Muscle of leg (tissue), 11 donors: ENCODE measurements around the gene NOPCHAP1. TPM values are rescaled to one million over a fixed set of nuclear protein-coding genes. Genes with fewer than 3 reads are reported as not detected.
"Not testable (repeated sequence)": the region's sequence is repeated elsewhere in the genome, so short reads cannot be mapped to it uniquely, and the experiment has no call there.

Experiments used
- DNase-seq: peaks from one replicate; pipeline ENCODE4 v3.0.0; 2013
- H3K27ac ChIP-seq: one replicate; pipeline ENCODE4 v1.5.1; 2013; ENCODE audit warnings: mild to moderate bottlenecking, low read length, control low read depth
- H3K27me3 ChIP-seq: one replicate; pipeline ENCODE4 v1.6.1; 2013; ENCODE audit warnings: low read length; ENCODE audit not compliant: control insufficient read depth, insufficient read depth
- H3K36me3 ChIP-seq: one replicate; pipeline ENCODE4 v1.6.1; 2013; ENCODE audit warnings: low read length; ENCODE audit not compliant: control insufficient read depth, insufficient read depth
- H3K4me1 ChIP-seq: one replicate; pipeline ENCODE4 v1.6.1; 2013; ENCODE audit warnings: low read length; ENCODE audit not compliant: control insufficient read depth, insufficient read depth
- H3K4me3 ChIP-seq: one replicate; pipeline ENCODE4 v1.5.1; 2013; ENCODE audit warnings: low read length, control low read depth
- H3K9me3 ChIP-seq: replicated peaks from 2 replicates; pipeline ENCODE4 v1.6.1; 2013; ENCODE audit warnings: low read depth, low read length; ENCODE audit not compliant: control insufficient read depth
- WGBS: methylation state at CpG from one replicate; pipeline ENCODE4 v1.1.5; 2013; ENCODE audit warnings: missing lambda C conversion rate; ENCODE audit not compliant: insufficient coverage; 5-methylcytosine and 5-hydroxymethylcytosine counted together
- polyA plus RNA-seq, 8 donors: library from polyadenylated mRNA; unstranded; fragments of 120-200 nt; gene quantifications; one replicate each; pipeline versions ENCODE4 v1.2.1 to v1.2.3, GENCODE V29; 2013; ENCODE audit warnings: inconsistent platforms in 1 of 8, low replicate concordance in 1 of 8; ENCODE audit not compliant: insufficient read length in 8 of 8, insufficient read depth in 1 of 8
- total RNA-seq: library from RNA; stranded (reverse); fragments of 120-200 nt; gene quantifications from one replicate; pipeline ENCODE4 v1.2.4, GENCODE V29; 2013

Gene NOPCHAP1
- total and polyA plus RNA-seq, 9 donors: 9.6 to 17.6 (median 11.1) TPM

GRCh38 chr12:104976703-104977102, 9.4 kb upstream of the NOPCHAP1 start:
- DNase-seq: no peak
- Histone ChIP-seq H3K4me3 (no peak overlapping the region), H3K27me3 (no peaks in the 10 kb centered on the region), H3K9me3 (no peaks in the 10 kb centered on the region), H3K27ac (no peak overlapping the region), H3K4me1 (no peaks in the 10 kb centered on the region), H3K36me3 (no peaks in the 10 kb centered on the region)
- WGBS: 76% methylated on average over 8 of the region's 8 CpGs

GRCh38 chr12:104977688-104978087, 8.4 kb upstream of the NOPCHAP1 start:
- not testable (repeated sequence) for H3K9me3 ChIP-seq, H3K27ac ChIP-seq, H3K4me1 ChIP-seq, H3K27me3 ChIP-seq, H3K36me3 ChIP-seq, H3K4me3 ChIP-seq, DNase-seq
- WGBS: 87% methylated on average over 13 of the region's 15 CpGs

- WGBS: no CpG with 5 or more reads among the region's 4 CpGs
- no peak for DNase-seq
- Histone ChIP-seq H3K9me3 (no peaks in the 10 kb centered on the region), H3K27ac (no peak overlapping the region), H3K4me1 (peaks cover 3% of the 10 kb centered on the region), H3K36me3 (peaks cover 2% of the 10 kb centered on the region), H3K4me3 (no peak overlapping the region), H3K27me3 (no peaks in the 10 kb centered on the region)
Observed at GRCh38 chr12:104985206-104985605, 910 bp upstream of the NOPCHAP1 start.

- H3K9me3 ChIP-seq: no peaks in the 10 kb centered on the region
- H3K27ac ChIP-seq: no peak overlapping the region
- DNase-seq: no peak
- peaks cover 27% of the 10 kb centered on the region for H3K36me3 ChIP-seq
- no peaks in the 10 kb centered on the region for H3K27me3 ChIP-seq
- WGBS: 100% methylated on average over 2 of the region's 4 CpGs
- H3K4me3 ChIP-seq: no peak overlapping the region
- peaks cover 3% of the 10 kb centered on the region for H3K4me1 ChIP-seq
Observed at GRCh38 chr12:104990950-104991349, 4.8 kb downstream of the NOPCHAP1 start.

GRCh38 chr12:104991565-104992128, 5.5 kb downstream of the NOPCHAP1 start:
- Histone ChIP-seq H3K27ac (no peak overlapping the region), H3K36me3 (peaks cover 27% of the 10 kb centered on the region), H3K27me3 (no peaks in the 10 kb centered on the region), H3K4me3 (no peak overlapping the region), H3K4me1 (peaks cover 3% of the 10 kb centered on the region), H3K9me3 (no peaks in the 10 kb centered on the region)
- no CpG with 5 or more reads among the region's 3 CpGs for WGBS
- no peak for DNase-seq

- no CpG with 5 or more reads among the region's 3 CpGs for whole genome bisulfite sequencing
- no peak for DNase-seq
- H3K27ac ChIP-seq: no peak overlapping the region
Observed at GRCh38 chr12:104994336-104994735, 8.2 kb downstream of the NOPCHAP1 start.

GRCh38 chr12:104997541-104997940, 11.4 kb downstream of the NOPCHAP1 start:
- no peak for DNase-seq
- Histone ChIP-seq H3K36me3 (peaks cover 29% of the 10 kb centered on the region), H3K4me3 (no peak overlapping the region), H3K9me3 (no peaks in the 10 kb centered on the region), H3K27me3 (no peaks in the 10 kb centered on the region), H3K27ac (no peak overlapping the region), H3K4me1 (no peaks in the 10 kb centered on the region)
- WGBS: no CpG with 5 or more reads among the region's 3 CpGs

More at GRCh38 chr12:104994336-104994735, 8.2 kb downstream of the NOPCHAP1 start:
- no peaks in the 10 kb centered on the region for H3K9me3 ChIP-seq
- H3K36me3 ChIP-seq: peaks cover 35% of the 10 kb centered on the region
- no peaks in the 10 kb centered on the region for H3K27me3 ChIP-seq
- no peaks in the 10 kb centered on the region for H3K4me1 ChIP-seq
- H3K4me3 ChIP-seq: no peak overlapping the region

- no peak for DNase-seq
- peaks cover 28% of the 10 kb centered on the region for H3K36me3 ChIP-seq
- 83% methylated on average over 14 of the region's 15 CpGs for WGBS
Observed at GRCh38 chr12:104998423-104999346, 12.6 kb downstream of the NOPCHAP1 start.

GRCh38 chr12:104999347-104999685, 13.2 kb downstream of the NOPCHAP1 start:
- Histone ChIP-seq H3K27ac (no peak overlapping the region), H3K4me3 (no peak overlapping the region), H3K4me1 (no peaks in the 10 kb centered on the region), H3K9me3 (no peaks in the 10 kb centered on the region), H3K27me3 (no peaks in the 10 kb centered on the region), H3K36me3 (peaks cover 28% of the 10 kb centered on the region)
- 93% methylated on average over 4 of the region's 7 CpGs for WGBS
- no peak for DNase-seq

More at GRCh38 chr12:104998423-104999346, 12.6 kb downstream of the NOPCHAP1 start:
- no peaks in the 10 kb centered on the region for H3K27me3 ChIP-seq
- no peaks in the 10 kb centered on the region for H3K4me1 ChIP-seq
- no peak overlapping the region for H3K4me3 ChIP-seq
- no peak overlapping the region for H3K27ac ChIP-seq
- H3K9me3 ChIP-seq: no peaks in the 10 kb centered on the region

- no peak for DNase-seq
- Histone ChIP-seq H3K36me3 (peaks cover 21% of the 10 kb centered on the region), H3K4me3 (no peak overlapping the region), H3K4me1 (no peaks in the 10 kb centered on the region), H3K9me3 (no peaks in the 10 kb centered on the region), H3K27ac (no peak overlapping the region), H3K27me3 (no peaks in the 10 kb centered on the region)
Observed at GRCh38 chr12:105001476-105001875, 15.4 kb downstream of the NOPCHAP1 start.
